NT2/D1 (cell line): ENCODE data around the gene TEC.

ENCODE experiments used
- SUZ12 ChIP-seq: IDR thresholded peaks from 2 replicates; pipeline ENCODE4 v1.6.1; 2011; ENCODE audit not compliant: insufficient read length, insufficient read depth; ENCODE audit errors: extremely low read depth
- ZNF274 ChIP-seq: IDR thresholded peaks from 2 replicates; pipeline ENCODE4 v1.6.1; 2011; ENCODE audit warnings: mild to moderate bottlenecking, low read depth, low read length

DNA sequence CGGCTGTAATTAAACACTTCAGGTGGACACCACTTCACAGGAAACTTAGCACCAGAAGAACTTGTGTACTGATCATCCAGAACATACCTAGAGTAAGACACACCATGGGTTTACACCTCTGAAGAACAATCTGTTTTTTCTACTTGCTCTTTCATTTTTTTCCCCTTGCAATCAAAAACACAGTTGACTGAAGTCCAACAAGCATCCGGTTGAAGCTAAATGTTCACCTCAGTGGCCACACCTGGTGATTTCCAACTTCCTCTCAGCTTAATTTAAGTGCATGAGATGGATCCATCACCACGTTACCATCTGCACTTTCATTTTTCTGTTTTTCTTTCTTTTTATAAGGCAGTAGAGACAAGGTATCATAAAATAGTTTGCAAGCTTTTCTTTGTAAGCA lies 130.7 kb downstream of the TEC start:
- no peak for TF ChIP-seq ZNF274
- no peak for TF ChIP-seq SUZ12
